Spleen (tissue), 7 donors: ENCODE results near the gene DGKH.

Source experiments
- CTCF ChIP-seq, 11 experiments: fragments of 200-600 bp in 7 of 11; fragments of 450-650 bp in 4 of 11; sonication (generic) in 4 of 11; IDR thresholded peaks in 8 of 11; conservative IDR thresholded peaks in 3 of 11; 1 replicate in 7 of 11; 2 replicates in 4 of 11; pipeline versions ENCODE4 v1.4.0 to v1.8.0; 2016 to 2021; ENCODE audit warnings: antibody characterized with exemption in 11 of 11, inconsistent platforms in 4 of 11, mild to moderate bottlenecking in 1 of 11
- POLR2A ChIP-seq, 3 donors: fragments of 450-650 bp; IDR thresholded peaks; one replicate each; pipeline ENCODE4 v1.5.1; 2017; ENCODE audit warnings: antibody characterized with exemption in 3 of 3, mild to moderate bottlenecking in 1 of 3
- donor health status: DM: no; HTN: no; CAD: no; lungs with moderate emphysema.
- donor health status: DM: no; HTN: no; CAD: no.
- donor health status: DM: no; HTN: no; CAD: no.

DNA sequence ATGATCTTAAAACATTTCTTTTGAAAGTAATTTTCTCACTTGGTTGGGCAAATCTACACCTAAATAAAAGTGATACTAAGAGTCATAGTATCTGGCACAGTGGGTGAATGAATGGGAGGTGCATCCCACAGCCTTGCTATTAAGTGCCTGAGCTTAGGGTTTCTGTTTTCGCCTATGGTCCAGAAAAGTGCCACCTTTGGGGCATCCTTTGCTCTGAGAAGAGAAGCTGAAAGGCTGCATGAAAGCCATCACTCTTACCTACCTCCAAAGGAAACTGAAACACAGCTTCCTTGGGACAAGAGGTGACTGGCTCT, 167.9 kb downstream of the DGKH start:
- peak in 1 of 11 experiments; percentile 0 for TF ChIP-seq CTCF (IDR thresholded peaks at IDR 0.05 in 8 of 11, conservative IDR thresholded peaks at IDR 0.05 in 3 of 11)
- no peak for TF ChIP-seq POLR2A (IDR thresholded peaks at IDR 0.05)
